GM19023 (cell line): ENCODE measurements around the gene ATP2B2.

Source experiments
- ATAC-seq: cut with Tn5 transposase; IDR thresholded peaks from one replicate; pipeline ENCODE4 v1.9.1; 2021; ENCODE audit warnings: mild to moderate bottlenecking, moderate library complexity; ENCODE audit not compliant: unreplicated experiment

ATP2B2 gene

GRCh38 chr3:10368512-10368911 is 136.9 kb downstream of the ATP2B2 start:
- ATAC-seq: no peak

- ATAC-seq: no peak
These were observed 137.9 kb downstream of the ATP2B2 start for GRCh38 chr3:10367506-10367905.

GRCh38 chr3:10366651-10367101 is 138.7 kb downstream of the ATP2B2 start:
- no peak for ATAC-seq

- no peak for ATAC-seq
These were observed 139.6 kb downstream of the ATP2B2 start for GRCh38 chr3:10365791-10366190.

GRCh38 chr3:10365316-10365715 is 140.1 kb downstream of the ATP2B2 start:
- no peak for ATAC-seq

- ATAC-seq: no peak
These were observed 140.6 kb downstream of the ATP2B2 start for GRCh38 chr3:10364806-10365205.

GRCh38 chr3:10363935-10364334 is 141.5 kb downstream of the ATP2B2 start:
- no peak for ATAC-seq

- no peak for ATAC-seq
These were observed 144.0 kb downstream of the ATP2B2 start for GRCh38 chr3:10361375-10361774.

- ATAC-seq: no peak
These were observed 144.9 kb downstream of the ATP2B2 start for GRCh38 chr3:10360478-10360877.

GRCh38 chr3:10359761-10360161 is 145.6 kb downstream of the ATP2B2 start:
- ATAC-seq: no peak

- ATAC-seq: no peak
These were observed 146.9 kb downstream of the ATP2B2 start for GRCh38 chr3:10358309-10358980.

- no peak for ATAC-seq
These were observed 147.6 kb downstream of the ATP2B2 start for GRCh38 chr3:10357592-10358308.

GRCh38 chr3:10357095-10357494 is 148.3 kb downstream of the ATP2B2 start:
- no peak for ATAC-seq

GRCh38 chr3:10356461-10356981 is 148.9 kb downstream of the ATP2B2 start:
- no peak for ATAC-seq

- no peak for ATAC-seq
These were observed 150.9 kb downstream of the ATP2B2 start for GRCh38 chr3:10354361-10355015.

- ATAC-seq: no peak
These were observed 151.6 kb downstream of the ATP2B2 start for GRCh38 chr3:10353661-10354360.

GRCh38 chr3:10353160-10353559 is 152.2 kb downstream of the ATP2B2 start:
- ATAC-seq: no peak

- no peak for ATAC-seq
These were observed 153.1 kb downstream of the ATP2B2 start for GRCh38 chr3:10352146-10352911.

- ATAC-seq: no peak
These were observed 154.2 kb downstream of the ATP2B2 start for GRCh38 chr3:10351013-10351735.
